Measurements from ENCODE around the gene NSG1. TPM values are rescaled to one million over a fixed set of nuclear protein-coding genes. Genes with fewer than 3 reads are reported as not detected.

The NSG1 gene
- polyA plus RNA-seq, 1 of the 3 experiments (the other 2 are of a cell fraction), result 11.4 TPM

DNA sequence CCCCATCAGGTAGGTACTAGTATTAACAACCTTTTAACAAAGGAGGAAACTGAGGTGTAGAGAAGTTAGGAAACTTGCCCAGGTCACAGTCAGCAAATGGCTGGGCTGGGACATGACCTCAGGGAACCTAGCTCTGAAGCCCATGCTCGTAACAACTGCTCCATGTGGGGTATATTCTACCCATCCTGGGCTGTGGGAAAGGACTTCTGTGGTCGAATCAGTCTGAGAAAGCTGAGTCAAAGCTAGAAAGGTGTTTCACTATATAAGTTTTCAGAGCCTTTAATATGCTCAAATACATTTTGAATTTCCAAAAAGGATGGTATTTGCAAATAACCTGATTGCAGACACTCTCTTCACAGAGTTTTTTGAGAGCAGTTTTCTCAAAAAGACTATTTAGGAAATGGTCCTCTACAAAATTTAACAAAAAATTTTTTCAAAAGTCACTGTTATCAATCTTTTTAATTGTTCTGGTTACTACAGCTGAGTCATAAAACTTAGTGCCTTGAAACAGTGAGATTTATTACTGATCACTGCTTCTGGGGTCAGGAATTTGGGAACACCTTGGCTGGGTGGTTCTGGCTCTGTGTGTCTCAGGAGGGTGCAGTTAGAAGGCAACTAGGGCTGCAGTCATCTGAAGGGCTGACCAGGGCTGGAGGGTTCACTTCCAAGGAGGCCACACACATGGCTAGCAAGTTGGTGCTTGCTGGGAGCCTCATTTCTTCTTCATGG, 53.6 kb downstream of the NSG1 start:
- no peak overlapping the region for H3K4me2 ChIP-seq
- no peak overlapping the region for H3K9ac ChIP-seq
- CTCF ChIA-PET, result interaction anchor here (0.9 to 2.5 kb wide), 4 partner anchors 9 to 56 kb away, joined by 3 to 13 read pairs (median 4); no protein-coding TSS in a partner anchor
- TF ChIP-seq, protein P1, sequence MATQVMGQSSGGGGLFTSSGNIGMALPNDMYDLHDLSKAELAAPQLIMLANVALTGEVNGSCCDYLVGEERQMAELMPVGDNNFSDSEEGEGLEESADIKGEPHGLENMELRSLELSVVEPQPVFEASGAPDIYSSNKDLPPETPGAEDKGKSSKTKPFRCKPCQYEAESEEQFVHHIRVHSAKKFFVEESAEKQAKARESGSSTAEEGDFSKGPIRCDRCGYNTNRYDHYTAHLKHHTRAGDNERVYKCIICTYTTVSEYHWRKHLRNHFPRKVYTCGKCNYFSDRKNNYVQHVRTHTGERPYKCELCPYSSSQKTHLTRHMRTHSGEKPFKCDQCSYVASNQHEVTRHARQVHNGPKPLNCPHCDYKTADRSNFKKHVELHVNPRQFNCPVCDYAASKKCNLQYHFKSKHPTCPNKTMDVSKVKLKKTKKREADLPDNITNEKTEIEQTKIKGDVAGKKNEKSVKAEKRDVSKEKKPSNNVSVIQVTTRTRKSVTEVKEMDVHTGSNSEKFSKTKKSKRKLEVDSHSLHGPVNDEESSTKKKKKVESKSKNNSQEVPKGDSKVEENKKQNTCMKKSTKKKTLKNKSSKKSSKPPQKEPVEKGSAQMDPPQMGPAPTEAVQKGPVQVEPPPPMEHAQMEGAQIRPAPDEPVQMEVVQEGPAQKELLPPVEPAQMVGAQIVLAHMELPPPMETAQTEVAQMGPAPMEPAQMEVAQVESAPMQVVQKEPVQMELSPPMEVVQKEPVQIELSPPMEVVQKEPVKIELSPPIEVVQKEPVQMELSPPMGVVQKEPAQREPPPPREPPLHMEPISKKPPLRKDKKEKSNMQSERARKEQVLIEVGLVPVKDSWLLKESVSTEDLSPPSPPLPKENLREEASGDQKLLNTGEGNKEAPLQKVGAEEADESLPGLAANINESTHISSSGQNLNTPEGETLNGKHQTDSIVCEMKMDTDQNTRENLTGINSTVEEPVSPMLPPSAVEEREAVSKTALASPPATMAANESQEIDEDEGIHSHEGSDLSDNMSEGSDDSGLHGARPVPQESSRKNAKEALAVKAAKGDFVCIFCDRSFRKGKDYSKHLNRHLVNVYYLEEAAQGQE (IDR thresholded peaks at IDR 0.05; ENCODE audit: low read depth, low read length), result no peak
- TF ChIP-seq FOSL2 (IDR thresholded peaks at IDR 0.05; ENCODE audit: borderline replicate concordance, low read depth) (no peak), GATA2 (CRISPR knock-in tag; IDR thresholded peaks at IDR 0.05) (no peak), TAF1 (IDR thresholded peaks at IDR 0.05; ENCODE audit: borderline replicate concordance, low read depth, low read length) (no peak), SMC3 (IDR thresholded peaks at IDR 0.05; ENCODE audit: low read depth, low read length) (no peak), GABPA (IDR thresholded peaks at IDR 0.05; ENCODE audit: low read depth) (no peak), YY1 (IDR thresholded peaks at IDR 0.05; ENCODE audit: low read depth) (no peak), RCOR1 (IDR thresholded peaks at IDR 0.05; ENCODE audit: low read length) (no peak), PBX3 (IDR thresholded peaks at IDR 0.05) (no peak), EZH2phosphoT487 (IDR thresholded peaks at IDR 0.05; ENCODE audit: borderline replicate concordance, low read depth) (no peak), EP300 (IDR thresholded peaks at IDR 0.05; ENCODE audit: borderline replicate concordance in 1 of 2, low read depth in 1 of 2, low read length in 1 of 2) (no peak), NRF1 (IDR thresholded peaks at IDR 0.05; ENCODE audit: low read depth, low read length) (no peak), ELF1 (IDR thresholded peaks at IDR 0.05) (no peak), CTCF (IDR thresholded peaks at IDR 0.05) (no peak), USF2 (IDR thresholded peaks at IDR 0.05; ENCODE audit: borderline replicate concordance, low read depth, low read length) (no peak), MAX (IDR thresholded peaks at IDR 0.05; ENCODE audit: low read depth) (no peak), POLR2AphosphoS5 (IDR thresholded peaks at IDR 0.05; ENCODE audit: low read depth, low read length) (no peak), SIN3A (IDR thresholded peaks at IDR 0.05; ENCODE audit: borderline replicate concordance, low read depth, low read length) (no peak)
- TF ChIP-seq, protein P2, sequence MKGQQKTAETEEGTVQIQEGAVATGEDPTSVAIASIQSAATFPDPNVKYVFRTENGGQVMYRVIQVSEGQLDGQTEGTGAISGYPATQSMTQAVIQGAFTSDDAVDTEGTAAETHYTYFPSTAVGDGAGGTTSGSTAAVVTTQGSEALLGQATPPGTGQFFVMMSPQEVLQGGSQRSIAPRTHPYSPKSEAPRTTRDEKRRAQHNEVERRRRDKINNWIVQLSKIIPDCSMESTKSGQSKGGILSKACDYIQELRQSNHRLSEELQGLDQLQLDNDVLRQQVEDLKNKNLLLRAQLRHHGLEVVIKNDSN (IDR thresholded peaks at IDR 0.05; ENCODE audit: borderline replicate concordance, low read depth), result no peak
- TF ChIP-seq, protein P3, sequence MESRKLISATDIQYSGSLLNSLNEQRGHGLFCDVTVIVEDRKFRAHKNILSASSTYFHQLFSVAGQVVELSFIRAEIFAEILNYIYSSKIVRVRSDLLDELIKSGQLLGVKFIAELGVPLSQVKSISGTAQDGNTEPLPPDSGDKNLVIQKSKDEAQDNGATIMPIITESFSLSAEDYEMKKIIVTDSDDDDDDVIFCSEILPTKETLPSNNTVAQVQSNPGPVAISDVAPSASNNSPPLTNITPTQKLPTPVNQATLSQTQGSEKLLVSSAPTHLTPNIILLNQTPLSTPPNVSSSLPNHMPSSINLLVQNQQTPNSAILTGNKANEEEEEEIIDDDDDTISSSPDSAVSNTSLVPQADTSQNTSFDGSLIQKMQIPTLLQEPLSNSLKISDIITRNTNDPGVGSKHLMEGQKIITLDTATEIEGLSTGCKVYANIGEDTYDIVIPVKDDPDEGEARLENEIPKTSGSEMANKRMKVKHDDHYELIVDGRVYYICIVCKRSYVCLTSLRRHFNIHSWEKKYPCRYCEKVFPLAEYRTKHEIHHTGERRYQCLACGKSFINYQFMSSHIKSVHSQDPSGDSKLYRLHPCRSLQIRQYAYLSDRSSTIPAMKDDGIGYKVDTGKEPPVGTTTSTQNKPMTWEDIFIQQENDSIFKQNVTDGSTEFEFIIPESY (IDR thresholded peaks at IDR 0.05; ENCODE audit: borderline replicate concordance, low read depth), result no peak
- no peaks in the 10 kb centered on the region for H4K20me1 ChIP-seq (ENCODE audit: insufficient read depth)
- H3K27me3 ChIP-seq (ENCODE audit: insufficient read depth), result no peaks in the 10 kb centered on the region
- H3K9me2 ChIP-seq, result no peaks in the 10 kb centered on the region
- no peak overlapping the region for H3K27ac ChIP-seq (ENCODE audit: low read depth in 2 of 2, low read length in 1 of 2)
- H3K79me2 ChIP-seq (ENCODE audit: insufficient read depth), result no peaks in the 10 kb centered on the region
- no peaks in the 10 kb centered on the region for H3K9me3 ChIP-seq
- H3K4me1 ChIP-seq (ENCODE audit: control insufficient read depth in 1 of 2, insufficient read depth in 2 of 2, low read depth in 1 of 2, low read length in 1 of 2), result peaks cover 0 to 5% of the 10 kb centered on the region in 2 experiments; a peak in 2 of 4 replicates
- no peaks in the 10 kb centered on the region for H3F3A ChIP-seq (replicated peaks; ENCODE audit: insufficient read depth)
- H2AFZ ChIP-seq (ENCODE audit: low read depth), result no peak overlapping the region
- POLR2A ChIA-PET, result no interaction called here
- peaks cover 7 to 10% of the 10 kb centered on the region in 2 experiments for H3K36me3 ChIP-seq (replicated peaks in 1 of 2; ENCODE audit: control insufficient read depth in 1 of 2, insufficient read depth in 2 of 2, low read length in 1 of 2)
- no peak for DNase-seq
- WGBS (ENCODE audit: low lambda C conversion rate), result 100% methylated on average over 2 of the region's 2 CpGs
- no peak overlapping the region for H3K4me3 ChIP-seq (ENCODE audit: low read depth in 2 of 2, low read length in 1 of 2)
